Neuronal stem cell (in vitro differentiated cells): ENCODE data around the gene PTPN14.

Experiments used
- DNase-seq: peaks from one replicate; pipeline ENCODE4 v3.0.0-alpha.2; 2013; ENCODE audit warnings: low spot score
- H2AFZ ChIP-seq: one replicate; pipeline ENCODE4 v1.6.1; 2013; ENCODE audit warnings: mild to moderate bottlenecking, low read length, inconsistent platforms
- H2AK5ac ChIP-seq: 2 replicates; pipeline ENCODE4 v1.6.1; 2013; ENCODE audit warnings: low read depth, mild to moderate bottlenecking, inconsistent platforms, low read length, moderate library complexity, mixed read lengths
- H2BK120ac ChIP-seq: 2 replicates; pipeline ENCODE4 v1.6.1; 2013; ENCODE audit warnings: low read depth, mild to moderate bottlenecking, inconsistent platforms, low read length, moderate library complexity, mixed read lengths
- H2BK12ac ChIP-seq: one replicate; pipeline ENCODE4 v1.6.1; 2013; ENCODE audit warnings: low read length, inconsistent platforms
- H2BK15ac ChIP-seq: 2 replicates; pipeline ENCODE4 v1.6.1; 2013; ENCODE audit warnings: mild to moderate bottlenecking, low read length, inconsistent platforms, mixed read lengths
- H2BK5ac ChIP-seq: one replicate; pipeline ENCODE4 v1.6.1; 2013; ENCODE audit warnings: inconsistent platforms, mild to moderate bottlenecking, low read length, moderate library complexity
- H3K14ac ChIP-seq: one replicate; pipeline ENCODE4 v1.6.1; 2013; ENCODE audit warnings: low read length, inconsistent platforms
- H3K18ac ChIP-seq: 2 replicates; pipeline ENCODE4 v1.6.1; 2013; ENCODE audit warnings: low read length, inconsistent platforms
- H3K23ac ChIP-seq: 2 replicates; pipeline ENCODE4 v1.6.1; 2013; ENCODE audit warnings: low read depth, mild to moderate bottlenecking, mixed read lengths, low read length, inconsistent platforms; ENCODE audit not compliant: poor library complexity
- H3K27ac ChIP-seq: replicated peaks from 3 replicates; pipeline ENCODE4 v1.5.1; 2013; ENCODE audit warnings: low read length, inconsistent platforms
- H3K27me3 ChIP-seq, 3 experiments: 2 replicates each; pipeline ENCODE4 v1.6.1; 2013; ENCODE audit warnings: low read length in 3 of 3, mild to moderate bottlenecking in 2 of 3, inconsistent platforms in 1 of 3, low read depth in 1 of 3, mixed read lengths in 1 of 3, moderate library complexity in 1 of 3; ENCODE audit not compliant: control insufficient read depth in 3 of 3, insufficient read depth in 3 of 3
- H3K36me3 ChIP-seq, 2 donors: replicated peaks in 1 of 2; 2 replicates each; pipeline ENCODE4 v1.6.1; 2013; ENCODE audit warnings: low read length in 2 of 2; ENCODE audit not compliant: control insufficient read depth in 2 of 2, insufficient read depth in 2 of 2
- H3K4ac ChIP-seq: 2 replicates; pipeline ENCODE4 v1.6.1; 2013; ENCODE audit warnings: inconsistent platforms, mild to moderate bottlenecking, low read length, moderate library complexity
- H3K4me1 ChIP-seq, 2 donors: 1 replicate in 1 of 2; 2 replicates in 1 of 2; pipeline ENCODE4 v1.6.1; 2013; ENCODE audit warnings: low read length in 2 of 2, low read depth in 1 of 2; ENCODE audit not compliant: control insufficient read depth in 2 of 2, insufficient read depth in 1 of 2
- H3K4me2 ChIP-seq: one replicate; pipeline ENCODE4 v1.6.1; 2013; ENCODE audit warnings: mild to moderate bottlenecking, low read length, inconsistent platforms; ENCODE audit not compliant: insufficient read depth, poor library complexity, severe bottlenecking
- H3K4me3 ChIP-seq, 2 donors: 2 replicates each; pipeline ENCODE4 v1.5.1; 2013; ENCODE audit warnings: low read length in 2 of 2, mild to moderate bottlenecking in 2 of 2, inconsistent platforms in 1 of 2, moderate library complexity in 1 of 2
- H3K79me1 ChIP-seq: one replicate; pipeline ENCODE4 v1.6.1; 2013; ENCODE audit warnings: low read depth, mild to moderate bottlenecking, inconsistent platforms, low read length, moderate library complexity
- H3K9ac ChIP-seq: one replicate; pipeline ENCODE4 v1.6.1; 2013; ENCODE audit warnings: mild to moderate bottlenecking, low read depth, low read length, inconsistent platforms; ENCODE audit not compliant: poor library complexity
- H3K9me3 ChIP-seq, 2 donors: replicated peaks in 1 of 2; 2 replicates each; pipeline versions ENCODE3 to v1.6.1; 2013; ENCODE audit warnings: low read length in 2 of 2, mild to moderate bottlenecking in 2 of 2, inconsistent platforms in 1 of 2, low read depth in 1 of 2, mixed read lengths in 1 of 2, moderate library complexity in 1 of 2; ENCODE audit not compliant: control insufficient read depth in 2 of 2, insufficient read depth in 1 of 2
- H4K8ac ChIP-seq: one replicate; pipeline ENCODE4 v1.6.1; 2013; ENCODE audit warnings: low read depth, mild to moderate bottlenecking, inconsistent platforms, low read length, moderate library complexity
- H4K91ac ChIP-seq: one replicate; pipeline ENCODE4 v1.6.1; 2013; ENCODE audit warnings: low read length, low read depth, mild to moderate bottlenecking, inconsistent platforms; ENCODE audit not compliant: poor library complexity
- WGBS, 2 donors: extraction: QIAGEN DNeasy Blood & Tissue Kit; methylation state at CpG; one replicate each; pipeline ENCODE4 v1.1.7; 2013; ENCODE audit warnings: missing lambda C conversion rate in 2 of 2, mixed read lengths in 1 of 2; ENCODE audit not compliant: insufficient read length in 2 of 2, insufficient replicate concordance in 1 of 2; ENCODE audit errors: extremely low coverage in 2 of 2; 5-methylcytosine and 5-hydroxymethylcytosine counted together

The PTPN14 gene

GRCh38 chr1:214557952-214558735 lies 6.7 kb upstream of the PTPN14 start:
- DNase-seq, result no peak

DNA sequence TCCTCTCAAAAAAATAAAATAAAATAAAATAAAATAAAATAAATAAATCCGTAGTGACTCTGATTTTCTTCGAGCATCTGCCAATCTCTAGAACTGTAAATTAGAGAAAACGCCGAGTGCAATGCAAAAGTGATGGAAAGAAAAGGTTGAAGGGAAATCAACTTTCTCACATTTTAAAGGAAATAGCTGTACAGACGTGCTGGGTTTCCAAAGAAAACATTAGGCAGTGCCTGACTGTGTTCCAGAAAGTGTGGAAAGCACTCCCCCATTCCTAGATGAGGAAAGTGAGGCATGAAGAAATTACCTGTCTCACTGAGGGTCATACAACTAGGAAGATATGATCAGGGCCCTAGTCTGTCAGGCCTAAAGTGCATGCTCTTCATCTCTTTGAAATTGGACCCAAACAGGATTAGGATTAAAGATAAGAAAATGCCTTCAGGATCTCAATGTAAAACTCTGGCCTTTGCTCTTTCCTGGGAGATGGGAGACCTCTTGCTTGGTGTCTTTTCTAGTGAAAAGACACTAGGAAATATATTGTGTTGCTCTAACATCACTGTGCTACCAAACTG lies 1.8 kb upstream of the PTPN14 start:
- Histone ChIP-seq H4K8ac (no peak overlapping the region), H3K79me1 (no peaks in the 10 kb centered on the region), H3K9ac (no peak overlapping the region), H3K14ac (no peak overlapping the region), H3K4me2 (no peak overlapping the region), H3K27me3 (no peaks in the 10 kb centered on the region), H3K9me3 (no peaks in the 10 kb centered on the region), H3K27ac (no peak overlapping the region), H3K4me3 (no peak overlapping the region), H3K23ac (no peak overlapping the region), H3K4me1 (peaks cover 11% of the 10 kb centered on the region in 2 donors), H2BK15ac (no peak overlapping the region), H3K36me3 (no peaks in the 10 kb centered on the region), H4K91ac (no peak overlapping the region), H2AK5ac (no peak overlapping the region), H2BK5ac (no peak overlapping the region), H3K4ac (no peak overlapping the region), H2BK120ac (no peak overlapping the region), H3K18ac (no peak overlapping the region), H2BK12ac (no peak overlapping the region), H2AFZ (no peak overlapping the region)
- no peak for DNase-seq
- no CpG with 5 or more reads among the region's 5 CpGs for WGBS, 2 donors

More at GRCh38 chr1:214557952-214558735, 6.7 kb upstream of the PTPN14 start:
- peak overlapping the region; percentile 15 for H2AFZ ChIP-seq
- H2AK5ac ChIP-seq, result no peak overlapping the region
- H3K23ac ChIP-seq, result no peak overlapping the region
- H4K91ac ChIP-seq, result no peak overlapping the region
- H3K27me3 ChIP-seq, result no peaks in the 10 kb centered on the region
- H3K36me3 ChIP-seq, result no peaks in the 10 kb centered on the region
- H3K14ac ChIP-seq, result no peak overlapping the region
- H3K9me3 ChIP-seq, result no peaks in the 10 kb centered on the region
- H4K8ac ChIP-seq, result no peak overlapping the region
- no peak overlapping the region for H3K9ac ChIP-seq
- no peak overlapping the region for H3K4ac ChIP-seq
- H3K4me1 ChIP-seq, result peaks cover 0 to 3% of the 10 kb centered on the region in 2 donors
- no peak overlapping the region for H3K27ac ChIP-seq
- no peak overlapping the region for H3K18ac ChIP-seq
- no peak overlapping the region for H2BK5ac ChIP-seq
- no peak overlapping the region for H2BK12ac ChIP-seq
- no peak overlapping the region for H2BK120ac ChIP-seq
- no peaks in the 10 kb centered on the region for H3K79me1 ChIP-seq
- H3K4me2 ChIP-seq, result no peak overlapping the region
- H3K4me3 ChIP-seq, result no peak overlapping the region
- no CpG with 5 or more reads among the region's 8 CpGs for whole genome bisulfite sequencing, 2 donors
- no peak overlapping the region for H2BK15ac ChIP-seq

GRCh38 chr1:214552174-214552608 lies 789 bp upstream of the PTPN14 start:
- Histone ChIP-seq H3K27ac (peak overlapping the region; percentile 95), H2AFZ (peak overlapping the region; percentile 90), H3K14ac (peak overlapping the region; percentile 1), H3K4me1 (peaks cover 11% of the 10 kb centered on the region in 2 donors), H3K18ac (peak overlapping the region; percentile 51), H2BK5ac (peak overlapping the region; percentile 58), H3K79me1 (no peaks in the 10 kb centered on the region), H2BK120ac (no peak overlapping the region), H2BK12ac (no peak overlapping the region), H3K4me3 (peak overlapping the region; percentile 64 to 85), H3K4ac (no peak overlapping the region), H3K9ac (no peak overlapping the region), H4K8ac (no peak overlapping the region), H3K23ac (no peak overlapping the region), H2BK15ac (no peak overlapping the region), H3K9me3 (no peaks in the 10 kb centered on the region), H4K91ac (peak overlapping the region; percentile 3), H3K4me2 (peak overlapping the region; percentile 67), H3K36me3 (no peaks in the 10 kb centered on the region), H2AK5ac (no peak overlapping the region), H3K27me3 (no peaks in the 10 kb centered on the region)
- WGBS, 2 donors, result no CpG with 5 or more reads among the region's 15 CpGs
- peak; percentile 47 for DNase-seq

- peak overlapping the region; percentile 98 for H3K18ac ChIP-seq
- H3K27me3 ChIP-seq, result no peaks in the 10 kb centered on the region
- H2AFZ ChIP-seq, result peak overlapping the region; percentile 90
- peak overlapping the region; percentile 75 for H2BK15ac ChIP-seq
- H4K8ac ChIP-seq, result peak overlapping the region; percentile 66
- peak overlapping the region; percentile 94 for H3K27ac ChIP-seq
- H4K91ac ChIP-seq, result no peak overlapping the region
- no CpG with 5 or more reads among the region's 57 CpGs for WGBS, 2 donors
- no peak overlapping the region for H3K4ac ChIP-seq
- peak overlapping the region; percentile 67 for H2AK5ac ChIP-seq
- H3K4me3 ChIP-seq, result peak overlapping the region; percentile 64 to 97
- H3K23ac ChIP-seq, result peak overlapping the region; percentile 90
- peak overlapping the region; percentile 47 for H2BK5ac ChIP-seq
- DNase-seq, result peak; percentile 44
- H3K9ac ChIP-seq, result peak overlapping the region; percentile 93
- peak overlapping the region; percentile 76 for H2BK120ac ChIP-seq
- peaks cover 0 to 2% of the 10 kb centered on the region in 2 donors for H3K36me3 ChIP-seq
- H3K4me2 ChIP-seq, result peak overlapping the region; percentile 88
- H3K79me1 ChIP-seq, result no peaks in the 10 kb centered on the region
- no peaks in the 10 kb centered on the region for H3K9me3 ChIP-seq
- H2BK12ac ChIP-seq, result no peak overlapping the region
- H3K14ac ChIP-seq, result peak overlapping the region; percentile 65
- H3K4me1 ChIP-seq, result peaks cover 11 to 12% of the 10 kb centered on the region in 2 donors
Measured at GRCh38 chr1:214550857-214551435, 456 bp downstream of the PTPN14 start.
